ENCODE results near the gene FOXK2. TPM values are rescaled to one million over a fixed set of nuclear protein-coding genes. Genes with fewer than 3 reads are reported as not detected.
"Not testable (repeated sequence)": the region's sequence is repeated elsewhere in the genome, so short reads cannot be mapped to it uniquely, and the experiment has no call there.

FOXK2 gene
- total and polyA plus RNA-seq, 4 donors, result 26.8 to 57.1 (median 46.5) TPM

GRCh38 chr17:82506402-82506801 is 13.1 kb upstream of the FOXK2 start:
- 86% methylated on average over 3 of the region's 7 CpGs for WGBS (ENCODE audit: insufficient coverage)
- H3K4me3 ChIP-seq (ENCODE audit: low read depth, low read length), result not testable (repeated sequence)

DNA sequence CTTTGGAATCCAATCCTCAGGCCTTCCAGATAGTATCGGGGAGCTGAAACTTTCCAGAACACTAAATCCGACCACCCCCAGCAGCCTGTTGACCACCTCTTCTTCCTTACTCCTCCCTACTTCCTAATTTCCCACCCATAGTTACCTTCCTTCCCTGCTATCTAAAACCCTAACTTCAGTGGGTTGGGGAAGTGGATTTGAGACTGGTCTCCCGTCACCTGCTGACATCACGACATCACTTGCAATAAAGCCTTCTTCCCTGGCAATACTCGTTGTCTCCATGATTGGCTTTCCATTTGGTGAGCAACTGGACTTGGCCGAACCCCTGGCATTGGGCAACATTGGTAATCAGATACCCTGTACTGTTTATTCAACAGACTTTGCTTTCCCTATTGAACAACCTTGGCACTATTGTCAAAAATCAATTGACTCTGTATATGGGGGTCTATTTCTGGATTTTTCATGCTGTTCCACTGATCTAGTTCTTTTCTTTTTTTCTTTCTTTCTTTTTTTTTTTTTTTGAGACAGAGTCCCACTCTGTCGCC is 11.8 kb upstream of the FOXK2 start:
- Histone ChIP-seq H3K36me3 (ENCODE audit: control insufficient read depth, insufficient read depth, low read length) (no peaks in the 10 kb centered on the region), H3K27me3 (ENCODE audit: control insufficient read depth, insufficient read depth, low read length) (no peaks in the 10 kb centered on the region), H3K4me3 (ENCODE audit: low read depth, low read length) (no peak overlapping the region), H3K27ac (ENCODE audit: low read depth, low read length) (no peak overlapping the region), H3K9me3 (ENCODE audit: control insufficient read depth, insufficient read depth, low read length) (no peaks in the 10 kb centered on the region), H3K4me1 (ENCODE audit: control insufficient read depth, insufficient read depth, low read length) (no peaks in the 10 kb centered on the region)
- WGBS (ENCODE audit: insufficient coverage), result 89% methylated on average over 5 of the region's 7 CpGs
- DNase-seq (ENCODE audit: low read depth in 4 of 6, low spot score in 6 of 6), result no peak

More at GRCh38 chr17:82506402-82506801, 13.1 kb upstream of the FOXK2 start:
- not testable (repeated sequence) for H3K4me1 ChIP-seq (ENCODE audit: control insufficient read depth, insufficient read depth, low read length); H3K27me3 ChIP-seq (ENCODE audit: control insufficient read depth, insufficient read depth, low read length); H3K36me3 ChIP-seq (ENCODE audit: control insufficient read depth, insufficient read depth, low read length); H3K9me3 ChIP-seq (ENCODE audit: control insufficient read depth, insufficient read depth, low read length); DNase-seq (ENCODE audit: low read depth in 4 of 6, low spot score in 6 of 6); H3K27ac ChIP-seq (ENCODE audit: low read depth, low read length)

- not testable (repeated sequence) for H3K27ac ChIP-seq (ENCODE audit: low read depth, low read length); H3K4me3 ChIP-seq (ENCODE audit: low read depth, low read length); DNase-seq (ENCODE audit: low read depth in 4 of 6, low spot score in 6 of 6); H3K9me3 ChIP-seq (ENCODE audit: control insufficient read depth, insufficient read depth, low read length); H3K27me3 ChIP-seq (ENCODE audit: control insufficient read depth, insufficient read depth, low read length); H3K36me3 ChIP-seq (ENCODE audit: control insufficient read depth, insufficient read depth, low read length); H3K4me1 ChIP-seq (ENCODE audit: control insufficient read depth, insufficient read depth, low read length)
- WGBS (ENCODE audit: insufficient coverage), result 95% methylated on average over 4 of the region's 5 CpGs
Measured at GRCh38 chr17:82511642-82512041, 7.9 kb upstream of the FOXK2 start.

DNA sequence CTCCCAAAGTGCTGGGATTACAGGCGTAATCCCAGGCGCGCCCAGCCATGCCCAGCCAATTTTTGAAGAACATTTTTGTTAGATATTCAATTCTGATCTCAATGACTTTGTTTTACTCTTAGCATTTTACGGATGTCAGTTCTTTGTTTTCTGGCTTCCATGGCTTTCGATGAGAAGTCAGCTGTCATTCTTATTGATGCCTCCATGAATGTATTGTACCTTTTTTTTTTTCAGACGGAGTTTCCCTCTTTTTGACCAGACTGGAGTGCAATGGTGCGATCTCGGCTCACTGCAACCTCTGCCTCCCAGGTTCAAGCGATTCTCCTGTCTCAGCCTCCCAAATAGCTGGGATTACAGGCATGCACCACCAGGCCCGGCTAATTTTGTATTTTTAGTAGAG is 5.7 kb upstream of the FOXK2 start:
- H3K27me3 ChIP-seq (ENCODE audit: control insufficient read depth, insufficient read depth, low read length); H3K27ac ChIP-seq (ENCODE audit: low read depth, low read length); H3K9me3 ChIP-seq (ENCODE audit: control insufficient read depth, insufficient read depth, low read length); H3K4me1 ChIP-seq (ENCODE audit: control insufficient read depth, insufficient read depth, low read length); H3K36me3 ChIP-seq (ENCODE audit: control insufficient read depth, insufficient read depth, low read length); DNase-seq (ENCODE audit: low read depth in 4 of 6, low spot score in 6 of 6); H3K4me3 ChIP-seq (ENCODE audit: low read depth, low read length): not testable (repeated sequence)
- 95% methylated on average over 7 of the region's 10 CpGs for WGBS (ENCODE audit: insufficient coverage)

GRCh38 chr17:82517230-82517865 is 2.2 kb upstream of the FOXK2 start:
- Histone ChIP-seq H3K4me3 (ENCODE audit: low read depth, low read length) (no peak overlapping the region), H3K4me1 (ENCODE audit: control insufficient read depth, insufficient read depth, low read length) (peaks cover 20% of the 10 kb centered on the region), H3K36me3 (ENCODE audit: control insufficient read depth, insufficient read depth, low read length) (no peaks in the 10 kb centered on the region), H3K27ac (ENCODE audit: low read depth, low read length) (no peak overlapping the region), H3K9me3 (ENCODE audit: control insufficient read depth, insufficient read depth, low read length) (no peaks in the 10 kb centered on the region), H3K27me3 (ENCODE audit: control insufficient read depth, insufficient read depth, low read length) (no peaks in the 10 kb centered on the region)
- WGBS (ENCODE audit: insufficient coverage), result no CpG with 5 or more reads among the region's 10 CpGs
- DNase-seq (ENCODE audit: low read depth in 4 of 6, low spot score in 6 of 6), result no peak

- Histone ChIP-seq H3K4me1 (ENCODE audit: control insufficient read depth, insufficient read depth, low read length) (peaks cover 46% of the 10 kb centered on the region), H3K4me3 (ENCODE audit: low read depth, low read length) (peak overlapping the region; percentile 55), H3K36me3 (ENCODE audit: control insufficient read depth, insufficient read depth, low read length) (no peaks in the 10 kb centered on the region), H3K9me3 (ENCODE audit: control insufficient read depth, insufficient read depth, low read length) (no peaks in the 10 kb centered on the region), H3K27me3 (ENCODE audit: control insufficient read depth, insufficient read depth, low read length) (no peaks in the 10 kb centered on the region), H3K27ac (ENCODE audit: low read depth, low read length) (peak overlapping the region; percentile 76)
- DNase-seq (ENCODE audit: low read depth in 4 of 6, low spot score in 6 of 6), result peak in 2 of 6 donors; percentile 53 to 54
- under 1% methylated on average over 92 of the region's 94 CpGs for WGBS (ENCODE audit: insufficient coverage)
Measured at GRCh38 chr17:82519971-82520903, 705 bp downstream of the FOXK2 start.

DNA sequence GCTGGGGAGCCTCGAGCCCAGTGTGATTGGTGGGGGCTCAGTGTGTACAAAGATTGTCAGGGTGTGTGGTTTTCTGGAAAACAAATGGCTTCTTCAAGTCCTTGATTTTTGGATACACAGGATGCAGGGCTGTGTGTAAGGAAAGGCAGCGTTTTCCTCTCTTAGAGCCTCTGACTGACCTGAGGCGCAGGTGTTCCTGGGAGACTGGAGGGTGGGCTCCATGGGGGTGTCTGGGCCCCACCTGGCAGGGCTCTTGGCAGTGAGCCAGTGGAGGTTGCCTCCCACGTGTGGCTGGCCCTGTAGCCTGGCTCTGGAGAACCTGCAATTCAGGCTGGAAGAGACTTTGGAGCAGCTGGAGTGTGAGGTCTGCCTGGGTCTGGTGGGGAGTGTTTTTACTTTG is 5.0 kb downstream of the FOXK2 start:
- no peaks in the 10 kb centered on the region for H3K9me3 ChIP-seq (ENCODE audit: control insufficient read depth, insufficient read depth, low read length)
- no peak overlapping the region for H3K27ac ChIP-seq (ENCODE audit: low read depth, low read length)
- H3K27me3 ChIP-seq (ENCODE audit: control insufficient read depth, insufficient read depth, low read length), result no peaks in the 10 kb centered on the region
- H3K4me3 ChIP-seq (ENCODE audit: low read depth, low read length), result no peak overlapping the region
- no peak for DNase-seq (ENCODE audit: low read depth in 4 of 6, low spot score in 6 of 6)
- WGBS (ENCODE audit: insufficient coverage), result 55% methylated on average over 4 of the region's 4 CpGs
- H3K4me1 ChIP-seq (ENCODE audit: control insufficient read depth, insufficient read depth, low read length), result peaks cover 53% of the 10 kb centered on the region
- no peaks in the 10 kb centered on the region for H3K36me3 ChIP-seq (ENCODE audit: control insufficient read depth, insufficient read depth, low read length)

DNA sequence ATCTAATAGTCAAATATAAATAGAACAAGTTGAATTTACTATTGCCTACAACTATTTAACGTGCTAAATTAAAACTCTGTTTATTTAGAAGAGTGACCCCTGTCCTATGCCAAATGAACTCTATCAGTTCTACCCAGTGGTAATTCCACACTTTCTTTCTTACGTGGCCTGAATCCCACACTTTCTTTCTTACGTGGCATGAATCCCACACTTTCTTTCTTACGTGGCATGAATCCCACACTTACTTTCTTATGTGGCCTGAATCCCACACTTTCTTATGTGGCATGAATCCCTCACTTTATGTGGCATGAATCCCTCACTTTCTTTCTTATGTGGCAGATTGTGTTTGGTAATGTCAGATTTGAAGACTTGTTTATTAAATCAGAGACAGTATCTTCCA is 6.2 kb downstream of the FOXK2 start:
- Histone ChIP-seq H3K9me3 (ENCODE audit: control insufficient read depth, insufficient read depth, low read length) (no peaks in the 10 kb centered on the region), H3K27ac (ENCODE audit: low read depth, low read length) (no peak overlapping the region), H3K27me3 (ENCODE audit: control insufficient read depth, insufficient read depth, low read length) (no peaks in the 10 kb centered on the region), H3K4me3 (ENCODE audit: low read depth, low read length) (no peak overlapping the region), H3K36me3 (ENCODE audit: control insufficient read depth, insufficient read depth, low read length) (no peaks in the 10 kb centered on the region), H3K4me1 (ENCODE audit: control insufficient read depth, insufficient read depth, low read length) (peaks cover 53% of the 10 kb centered on the region)
- 80% methylated on average over 4 of the region's 4 CpGs for WGBS (ENCODE audit: insufficient coverage)
- no peak for DNase-seq (ENCODE audit: low read depth in 4 of 6, low spot score in 6 of 6)

DNA sequence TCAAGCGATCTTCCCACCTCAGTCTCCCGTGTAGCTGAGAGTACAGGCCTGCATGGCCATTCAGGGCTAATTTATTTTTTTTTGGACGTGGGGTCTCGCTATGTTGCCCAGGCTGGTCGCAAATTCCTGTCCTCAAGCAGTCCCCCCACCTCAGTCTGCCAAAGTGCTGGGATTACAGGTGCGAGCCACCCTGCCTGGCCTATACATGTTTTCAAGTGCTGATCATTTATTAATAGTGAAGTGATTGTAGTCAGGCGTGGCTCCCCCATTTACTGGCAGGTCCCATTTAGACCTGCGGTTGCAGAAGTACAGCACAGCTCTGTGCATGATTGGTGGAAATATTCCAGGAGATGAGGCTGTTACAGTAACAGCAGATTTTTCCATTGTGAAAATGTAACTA is 8.4 kb downstream of the FOXK2 start:
- peaks cover 33% of the 10 kb centered on the region for H3K4me1 ChIP-seq (ENCODE audit: control insufficient read depth, insufficient read depth, low read length)
- no peaks in the 10 kb centered on the region for H3K36me3 ChIP-seq (ENCODE audit: control insufficient read depth, insufficient read depth, low read length)
- no peak overlapping the region for H3K27ac ChIP-seq (ENCODE audit: low read depth, low read length)
- WGBS (ENCODE audit: insufficient coverage), result 86% methylated on average over 7 of the region's 8 CpGs
- no peaks in the 10 kb centered on the region for H3K27me3 ChIP-seq (ENCODE audit: control insufficient read depth, insufficient read depth, low read length)
- no peak overlapping the region for H3K4me3 ChIP-seq (ENCODE audit: low read depth, low read length)
- no peaks in the 10 kb centered on the region for H3K9me3 ChIP-seq (ENCODE audit: control insufficient read depth, insufficient read depth, low read length)
- peak in 1 of 6 donors; percentile 42 for DNase-seq (ENCODE audit: low read depth in 4 of 6, low spot score in 6 of 6)
